Left lung (tissue), 10 donors: ENCODE measurements around the gene ZBED1. TPM values are rescaled to one million over a fixed set of nuclear protein-coding genes. Genes with fewer than 3 reads are reported as not detected.
"Not testable (repeated sequence)": the region's sequence is repeated elsewhere in the genome, so short reads cannot be mapped to it uniquely, and the experiment has no call there.

Experiments
- ATAC-seq: fragments of 200-7000 bp; cut with Tn5 transposase; one replicate; pipeline ENCODE4 v1.9.1; 2020; ENCODE audit warnings: moderate library complexity
- DNase-seq, 4 donors: peaks; one replicate each; pipeline ENCODE4 v3.0.0-alpha.2; 2013 to 2020
- H3K27ac ChIP-seq, 2 donors: fragments of 200-600 bp; sonication (generic) in 1 of 2; one replicate each; pipeline versions ENCODE4 v1.5.0 to v1.8.0; 2020 to 2021
- H3K27me3 ChIP-seq, 2 donors: fragments of 200-600 bp; sonication (generic) in 1 of 2; one replicate each; pipeline versions ENCODE4 v1.5.0 to v1.8.0; 2020 to 2021
- H3K36me3 ChIP-seq, 2 donors: fragments of 200-600 bp; sonication (generic) in 1 of 2; one replicate each; pipeline versions ENCODE4 v1.5.0 to v1.8.0; 2020 to 2021
- H3K4me1 ChIP-seq, 2 donors: fragments of 200-600 bp; one replicate each; pipeline ENCODE4 v1.8.0; 2021
- H3K4me3 ChIP-seq, 2 donors: fragments of 200-600 bp; sonication (generic) in 1 of 2; one replicate each; pipeline versions ENCODE4 v1.5.0 to v1.8.0; 2020 to 2021; ENCODE audit warnings: mild to moderate bottlenecking in 1 of 2
- H3K9me3 ChIP-seq, 2 donors: fragments of 200-600 bp; sonication (generic) in 1 of 2; one replicate each; pipeline versions ENCODE4 v1.5.0 to v1.8.0; 2020 to 2021
- CTCF ChIP-seq, 2 donors: fragments of 200-600 bp; sonication (generic) in 1 of 2; IDR thresholded peaks; one replicate each; pipeline versions ENCODE4 v1.5.0 to v1.8.0; 2021; ENCODE audit warnings: antibody characterized with exemption in 2 of 2
- intact Hi-C, 2 donors: fragments of 100-400 bp; cut with DNase I; formaldehyde crosslinking; loops; one replicate each; pipeline versions ENCODE4 v1.11.2 to v1.14.2; 2022
- polyA plus RNA-seq, 6 donors: library from polyadenylated mRNA; unstranded; fragments of 120-200 nt; gene quantifications; one replicate each; pipeline ENCODE4 v1.2.1, GENCODE V29; 2013; ENCODE audit not compliant: insufficient read length in 6 of 6
- total RNA-seq, 2 donors: library from RNA; stranded (reverse); fragmentation: NEBNext Ultra II Directional; extraction: Animal tissue kit (Norgen Biotek cat#: 25700); gene quantifications; one replicate each; pipeline ENCODE4 v1.2.1, GENCODE V29; 2021
- donor health status: DM: no; HTN: yes; CAD: no.
- donor health status: DM: no; HTN: no; CAD: no.

The ZBED1 gene
- total and polyA plus RNA-seq, 8 donors, result 26.1 to 40.2 (median 31.1) TPM

GRCh38 chrX:2520539-2520938, 19.8 kb upstream of the ZBED1 start:
- Histone ChIP-seq H3K4me1 (no peaks in the 10 kb centered on the region), H3K27me3 (peaks cover 0 to 2% of the 10 kb centered on the region in 2 donors), H3K27ac (no peak overlapping the region), H3K9me3 (no peaks in the 10 kb centered on the region), H3K4me3 (no peak overlapping the region), H3K36me3 (no peaks in the 10 kb centered on the region)
- TF ChIP-seq CTCF (IDR thresholded peaks at IDR 0.05), result no peak
- intact Hi-C loops, result no loop called here
- ATAC-seq, result no peak
- DNase-seq, result no peak

DNA sequence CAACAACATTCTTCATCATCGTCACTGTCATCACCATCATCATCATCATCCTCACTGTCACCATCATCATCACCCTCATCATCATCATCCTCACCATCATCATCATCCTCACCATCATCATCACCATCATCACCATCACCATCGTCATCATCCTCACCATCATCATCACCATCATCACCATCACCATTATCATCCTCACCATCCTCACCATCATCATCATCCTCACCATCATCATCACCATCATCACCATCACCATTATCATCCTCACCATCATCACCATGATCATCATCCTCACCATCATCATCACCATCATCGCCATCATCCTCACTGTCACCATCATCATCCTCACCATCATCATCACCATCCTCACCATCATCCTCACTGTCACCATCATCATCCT, 18.9 kb upstream of the ZBED1 start:
- DNase-seq, H3K27me3 ChIP-seq, intact Hi-C loops, H3K36me3 ChIP-seq, H3K4me1 ChIP-seq, H3K9me3 ChIP-seq, ATAC-seq, H3K27ac ChIP-seq, H3K4me3 ChIP-seq: not testable (repeated sequence)

DNA sequence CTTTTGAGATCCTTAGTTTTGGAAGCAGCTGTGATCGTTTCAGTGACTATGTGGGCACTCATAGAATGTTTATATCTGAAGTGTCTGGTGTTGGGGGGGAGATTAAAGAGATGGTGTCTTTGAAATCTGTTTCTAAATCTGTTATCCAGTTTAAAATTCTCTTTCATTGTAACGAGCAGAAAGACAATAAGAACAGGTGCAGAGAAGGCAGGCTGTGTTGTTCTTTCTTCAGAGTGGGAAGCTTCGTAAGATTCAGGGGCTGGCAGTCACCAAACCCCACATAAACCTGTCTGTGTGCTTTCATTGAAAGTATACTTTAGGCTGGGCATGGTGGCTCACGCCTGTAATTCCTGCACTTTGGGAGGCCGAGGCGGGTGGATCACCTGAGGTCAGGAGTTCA, 16.3 kb upstream of the ZBED1 start:
- intact Hi-C loops, result no loop called here
- no peak for DNase-seq
- TF ChIP-seq CTCF (IDR thresholded peaks at IDR 0.05), result no peak
- H3K27me3 ChIP-seq, result no peaks in the 10 kb centered on the region
- ATAC-seq, result no peak
- H3K9me3 ChIP-seq, result no peaks in the 10 kb centered on the region
- H3K27ac ChIP-seq, result no peak overlapping the region
- H3K4me3 ChIP-seq, result no peak overlapping the region
- no peaks in the 10 kb centered on the region for H3K36me3 ChIP-seq
- H3K4me1 ChIP-seq, result no peaks in the 10 kb centered on the region

DNA sequence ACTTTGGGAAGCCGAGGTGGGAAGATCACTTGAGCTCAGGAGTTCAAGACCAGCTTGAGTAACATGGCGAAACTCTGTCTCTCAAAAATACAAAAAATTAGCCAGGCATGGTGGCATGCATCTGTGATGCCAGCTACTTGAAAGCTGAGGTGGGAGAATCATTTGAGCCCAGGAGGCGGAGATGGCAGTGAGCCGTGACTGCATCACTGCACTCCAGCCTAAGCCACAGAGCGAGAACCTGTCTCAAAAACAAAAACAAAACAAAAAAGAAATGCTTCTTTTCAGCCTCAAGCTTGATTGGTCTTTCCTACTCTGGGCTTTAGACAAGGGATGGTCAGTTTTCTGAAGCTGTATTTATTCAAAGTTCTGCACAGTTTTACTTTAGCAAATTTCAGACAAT, 15.8 kb upstream of the ZBED1 start:
- H3K27ac ChIP-seq, result no peak overlapping the region
- H3K4me1 ChIP-seq, result no peaks in the 10 kb centered on the region
- no peak for DNase-seq
- intact Hi-C loops, result no loop called here
- H3K9me3 ChIP-seq, result no peaks in the 10 kb centered on the region
- no peak overlapping the region for H3K4me3 ChIP-seq
- H3K27me3 ChIP-seq, result no peaks in the 10 kb centered on the region
- H3K36me3 ChIP-seq, result no peaks in the 10 kb centered on the region
- TF ChIP-seq CTCF (IDR thresholded peaks at IDR 0.05), result no peak
- ATAC-seq, result no peak

GRCh38 chrX:2514131-2514530, 13.4 kb upstream of the ZBED1 start:
- TF ChIP-seq CTCF (IDR thresholded peaks at IDR 0.05), result no peak
- no peak overlapping the region for H3K4me3 ChIP-seq

DNA sequence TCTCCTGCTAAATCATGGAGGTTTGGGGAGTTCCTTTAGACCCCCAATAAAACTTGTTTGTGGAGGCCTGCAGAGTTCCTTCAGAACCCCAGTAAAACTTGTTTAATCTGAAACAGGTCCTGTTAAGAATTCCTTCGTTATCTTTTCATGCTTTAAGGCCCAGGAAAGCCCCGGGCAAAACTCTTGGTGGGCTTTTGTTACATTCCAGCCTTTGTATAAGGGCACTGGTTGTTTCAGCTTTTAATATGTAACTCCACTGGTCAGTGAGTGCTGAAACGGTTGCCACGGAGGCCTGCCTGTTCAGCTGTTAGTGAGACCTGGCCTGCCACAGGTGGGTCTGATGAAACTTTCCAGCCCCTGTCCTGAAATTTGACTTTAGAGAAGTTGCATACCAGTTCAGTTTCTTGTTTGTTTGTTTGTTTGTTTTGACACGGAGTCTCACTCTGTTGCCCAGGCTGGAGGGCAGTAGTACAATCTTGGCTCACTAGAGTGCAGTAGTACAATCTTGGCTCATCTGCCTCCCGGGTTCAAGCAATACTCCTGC, 12.4 kb upstream of the ZBED1 start:
- Histone ChIP-seq H3K4me1 (no peaks in the 10 kb centered on the region), H3K27me3 (no peaks in the 10 kb centered on the region), H3K4me3 (no peak overlapping the region), H3K27ac (no peak overlapping the region), H3K36me3 (no peaks in the 10 kb centered on the region), H3K9me3 (no peaks in the 10 kb centered on the region)
- no peak for ATAC-seq
- no peak for TF ChIP-seq CTCF (IDR thresholded peaks at IDR 0.05)
- no peak for DNase-seq
- intact Hi-C loops, result no loop called here

More at GRCh38 chrX:2514131-2514530, 13.4 kb upstream of the ZBED1 start:
- DNase-seq, result no peak
- Histone ChIP-seq H3K27ac (no peak overlapping the region), H3K27me3 (no peaks in the 10 kb centered on the region), H3K4me1 (no peaks in the 10 kb centered on the region), H3K9me3 (no peaks in the 10 kb centered on the region), H3K36me3 (no peaks in the 10 kb centered on the region)
- intact Hi-C loops, result no loop called here
- ATAC-seq, result no peak
